Neural cell (in vitro differentiated cells): Measurements from ENCODE around the gene STARD7. TPM values are rescaled to one million over a fixed set of nuclear protein-coding genes. Genes with fewer than 3 reads are reported as not detected.

Experiments
- H2AFZ ChIP-seq: fragments of 200-600, 300-800 bp; sonication (generic), shearing (Covaris generic); 2 replicates; pipeline ENCODE4 v1.6.0; 2014; ENCODE audit warnings: low read depth, mild to moderate bottlenecking, antibody characterized with exemption, low read length, moderate library complexity
- H3F3A ChIP-seq: fragments of 200-600 bp; shearing (Covaris generic); 2 replicates; pipeline ENCODE4 v1.6.1; 2016; ENCODE audit warnings: mild to moderate bottlenecking, moderate library complexity, mixed read lengths, antibody characterized with exemption, low read length; ENCODE audit not compliant: insufficient read depth, poor library complexity, severe bottlenecking
- H3K27ac ChIP-seq: fragments of 200-600, 300-800 bp; sonication (generic), shearing (Covaris generic); 2 replicates; pipeline ENCODE4 v1.5.1; 2014; ENCODE audit warnings: mild to moderate bottlenecking, low read length, moderate library complexity
- H3K27me3 ChIP-seq: fragments of 300-800, 200-600 bp; sonication (generic), shearing (Covaris generic); 2 replicates; pipeline ENCODE4 v1.6.0; 2014; ENCODE audit warnings: mild to moderate bottlenecking, low read depth, low read length, moderate library complexity; ENCODE audit not compliant: insufficient read depth
- H3K36me3 ChIP-seq: fragments of 300-800, 200-600 bp; sonication (generic), shearing (Covaris generic); 2 replicates; pipeline ENCODE4 v1.5.1; 2014; ENCODE audit warnings: mild to moderate bottlenecking, antibody characterized with exemption, low read length, moderate library complexity; ENCODE audit not compliant: insufficient read depth
- H3K4me2 ChIP-seq: fragments of 300-800, 200-600 bp; sonication (generic), shearing (Covaris generic); 2 replicates; pipeline ENCODE4 v1.6.0; 2014; ENCODE audit warnings: mild to moderate bottlenecking, low read length
- H3K4me3 ChIP-seq: fragments of 300-800, 200-600 bp; sonication (generic), shearing (Covaris generic); 2 replicates; pipeline ENCODE4 v1.5.1; 2014; ENCODE audit warnings: mild to moderate bottlenecking, low read length, moderate library complexity
- H3K79me2 ChIP-seq: fragments of 200-600 bp; shearing (Covaris generic); replicated peaks from 2 replicates; pipeline ENCODE4 v1.6.0; 2014; ENCODE audit warnings: mild to moderate bottlenecking, low read length, moderate library complexity; ENCODE audit not compliant: insufficient read depth
- H3K9ac ChIP-seq: fragments of 300-800, 200-600 bp; sonication (generic), shearing (Covaris generic); 2 replicates; pipeline ENCODE4 v1.6.1; 2016; ENCODE audit warnings: mild to moderate bottlenecking, low read length, mixed read lengths
- H3K9me2 ChIP-seq: fragments of 200-600 bp; shearing (Covaris generic); 2 replicates; pipeline ENCODE4 v1.6.1; 2016; ENCODE audit warnings: mild to moderate bottlenecking, low read length, mixed read lengths; ENCODE audit not compliant: insufficient read depth
- H3K9me3 ChIP-seq: fragments of 200-600, 300-800 bp; sonication (generic), shearing (Covaris generic); 2 replicates; pipeline ENCODE4 v1.6.1; 2016; ENCODE audit warnings: mild to moderate bottlenecking, mixed run types, low read length, moderate library complexity, mixed read lengths
- H4K20me1 ChIP-seq: fragments of 200-600 bp; shearing (Covaris generic); 2 replicates; pipeline ENCODE4 v1.6.1; 2016; ENCODE audit warnings: mild to moderate bottlenecking, mixed run types; ENCODE audit not compliant: insufficient read depth
- EP300 ChIP-seq: fragments of 450-650 bp; conservative IDR thresholded peaks from 2 replicates; pipeline ENCODE4 v1.6.1; 2014; ENCODE audit warnings: antibody characterized with exemption, mild to moderate bottlenecking, moderate library complexity; ENCODE audit not compliant: poor library complexity, severe bottlenecking
- EZH2 ChIP-seq: fragments of 200-600, 300-800 bp; shearing (Covaris generic), sonication (generic); IDR thresholded peaks from 2 replicates; pipeline ENCODE4 v1.6.1; 2014; ENCODE audit warnings: antibody characterized with exemption, low read length, borderline replicate concordance, mild to moderate bottlenecking; ENCODE audit not compliant: insufficient read depth, poor library complexity, severe bottlenecking
- MXI1 ChIP-seq: fragments of 450-650 bp; conservative IDR thresholded peaks from 2 replicates; pipeline ENCODE4 v1.6.1; 2014; ENCODE audit warnings: antibody characterized with exemption, mild to moderate bottlenecking; ENCODE audit not compliant: poor library complexity, severe bottlenecking
- POLR2AphosphoS5 ChIP-seq: IDR thresholded peaks from 2 replicates; pipeline ENCODE4 v1.6.1; 2012
- RAD21 ChIP-seq: fragments of 450-650 bp; conservative IDR thresholded peaks from 2 replicates; pipeline ENCODE4 v1.6.1; 2014; ENCODE audit warnings: antibody characterized with exemption, mild to moderate bottlenecking, moderate library complexity
- SMC3 ChIP-seq: fragments of 450-650 bp; conservative IDR thresholded peaks from 2 replicates; pipeline ENCODE4 v1.6.1; 2014; ENCODE audit warnings: antibody characterized with exemption, mild to moderate bottlenecking, moderate library complexity; ENCODE audit not compliant: poor library complexity
- TAF1 ChIP-seq: IDR thresholded peaks from 2 replicates; pipeline ENCODE4 v1.6.1; 2012; ENCODE audit warnings: low read depth
- polyA plus RNA-seq: library from polyadenylated mRNA; depleted of rRNA; stranded (reverse); fragments of >200 nt; gene quantifications from 2 replicates; pipeline ENCODE4 v1.2.3, GENCODE V29; 2014
- TF ChIP-seq, protein P1 (sequence below): IDR thresholded peaks from 2 replicates; pipeline ENCODE4 v1.6.1; 2012; ENCODE audit warnings: borderline replicate concordance
- TF ChIP-seq, protein P2 (sequence below): fragments of 450-650 bp; IDR thresholded peaks from 2 replicates; pipeline ENCODE4 v1.5.1; 2014; ENCODE audit warnings: antibody characterized with exemption, mild to moderate bottlenecking, moderate library complexity; ENCODE audit not compliant: poor library complexity, severe bottlenecking

Gene STARD7
- polyA plus RNA-seq, 1 donor from 2014 or later: 155 TPM

DNA sequence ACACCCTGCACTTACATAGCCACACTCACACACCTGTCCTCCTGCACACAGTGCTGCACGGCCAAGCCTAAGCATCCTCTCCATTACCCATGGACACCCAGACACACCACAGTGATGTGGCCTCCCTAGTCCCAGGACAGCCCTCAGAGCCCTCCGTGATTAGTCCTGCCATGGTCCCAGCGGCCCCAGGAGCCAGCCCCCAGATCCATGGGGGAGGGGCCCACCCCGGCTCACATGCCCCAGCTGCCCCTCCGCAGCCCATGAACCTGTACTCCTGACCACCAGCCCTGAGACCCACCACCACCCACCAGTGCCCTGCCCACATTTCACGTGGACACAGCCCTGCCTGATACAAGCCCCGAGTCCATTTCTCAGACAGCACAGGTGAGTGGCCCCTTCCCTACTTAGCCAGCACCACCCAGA, 55.3 kb downstream of the STARD7 start:
- Histone ChIP-seq H3K9me3 (no peaks in the 10 kb centered on the region), H3K4me3 (no peak overlapping the region), H3K9me2 (no peaks in the 10 kb centered on the region), H3K9ac (no peak overlapping the region), H2AFZ (no peak overlapping the region), H3K79me2 (no peaks in the 10 kb centered on the region), H3K27ac (no peak overlapping the region), H3F3A (no peaks in the 10 kb centered on the region), H3K4me2 (no peak overlapping the region), H3K27me3 (no peaks in the 10 kb centered on the region), H3K36me3 (no peaks in the 10 kb centered on the region), H4K20me1 (no peaks in the 10 kb centered on the region)
- TF ChIP-seq POLR2AphosphoS5: no peak
- TF ChIP-seq, protein P1, sequence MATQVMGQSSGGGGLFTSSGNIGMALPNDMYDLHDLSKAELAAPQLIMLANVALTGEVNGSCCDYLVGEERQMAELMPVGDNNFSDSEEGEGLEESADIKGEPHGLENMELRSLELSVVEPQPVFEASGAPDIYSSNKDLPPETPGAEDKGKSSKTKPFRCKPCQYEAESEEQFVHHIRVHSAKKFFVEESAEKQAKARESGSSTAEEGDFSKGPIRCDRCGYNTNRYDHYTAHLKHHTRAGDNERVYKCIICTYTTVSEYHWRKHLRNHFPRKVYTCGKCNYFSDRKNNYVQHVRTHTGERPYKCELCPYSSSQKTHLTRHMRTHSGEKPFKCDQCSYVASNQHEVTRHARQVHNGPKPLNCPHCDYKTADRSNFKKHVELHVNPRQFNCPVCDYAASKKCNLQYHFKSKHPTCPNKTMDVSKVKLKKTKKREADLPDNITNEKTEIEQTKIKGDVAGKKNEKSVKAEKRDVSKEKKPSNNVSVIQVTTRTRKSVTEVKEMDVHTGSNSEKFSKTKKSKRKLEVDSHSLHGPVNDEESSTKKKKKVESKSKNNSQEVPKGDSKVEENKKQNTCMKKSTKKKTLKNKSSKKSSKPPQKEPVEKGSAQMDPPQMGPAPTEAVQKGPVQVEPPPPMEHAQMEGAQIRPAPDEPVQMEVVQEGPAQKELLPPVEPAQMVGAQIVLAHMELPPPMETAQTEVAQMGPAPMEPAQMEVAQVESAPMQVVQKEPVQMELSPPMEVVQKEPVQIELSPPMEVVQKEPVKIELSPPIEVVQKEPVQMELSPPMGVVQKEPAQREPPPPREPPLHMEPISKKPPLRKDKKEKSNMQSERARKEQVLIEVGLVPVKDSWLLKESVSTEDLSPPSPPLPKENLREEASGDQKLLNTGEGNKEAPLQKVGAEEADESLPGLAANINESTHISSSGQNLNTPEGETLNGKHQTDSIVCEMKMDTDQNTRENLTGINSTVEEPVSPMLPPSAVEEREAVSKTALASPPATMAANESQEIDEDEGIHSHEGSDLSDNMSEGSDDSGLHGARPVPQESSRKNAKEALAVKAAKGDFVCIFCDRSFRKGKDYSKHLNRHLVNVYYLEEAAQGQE: no peak
- TF ChIP-seq, protein P2, sequence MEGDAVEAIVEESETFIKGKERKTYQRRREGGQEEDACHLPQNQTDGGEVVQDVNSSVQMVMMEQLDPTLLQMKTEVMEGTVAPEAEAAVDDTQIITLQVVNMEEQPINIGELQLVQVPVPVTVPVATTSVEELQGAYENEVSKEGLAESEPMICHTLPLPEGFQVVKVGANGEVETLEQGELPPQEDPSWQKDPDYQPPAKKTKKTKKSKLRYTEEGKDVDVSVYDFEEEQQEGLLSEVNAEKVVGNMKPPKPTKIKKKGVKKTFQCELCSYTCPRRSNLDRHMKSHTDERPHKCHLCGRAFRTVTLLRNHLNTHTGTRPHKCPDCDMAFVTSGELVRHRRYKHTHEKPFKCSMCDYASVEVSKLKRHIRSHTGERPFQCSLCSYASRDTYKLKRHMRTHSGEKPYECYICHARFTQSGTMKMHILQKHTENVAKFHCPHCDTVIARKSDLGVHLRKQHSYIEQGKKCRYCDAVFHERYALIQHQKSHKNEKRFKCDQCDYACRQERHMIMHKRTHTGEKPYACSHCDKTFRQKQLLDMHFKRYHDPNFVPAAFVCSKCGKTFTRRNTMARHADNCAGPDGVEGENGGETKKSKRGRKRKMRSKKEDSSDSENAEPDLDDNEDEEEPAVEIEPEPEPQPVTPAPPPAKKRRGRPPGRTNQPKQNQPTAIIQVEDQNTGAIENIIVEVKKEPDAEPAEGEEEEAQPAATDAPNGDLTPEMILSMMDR: no peak
- no peak for TF ChIP-seq SMC3
- TF ChIP-seq RAD21: no peak
- TF ChIP-seq TAF1: no peak
- TF ChIP-seq MXI1: no peak
- TF ChIP-seq EZH2: no peak

DNA sequence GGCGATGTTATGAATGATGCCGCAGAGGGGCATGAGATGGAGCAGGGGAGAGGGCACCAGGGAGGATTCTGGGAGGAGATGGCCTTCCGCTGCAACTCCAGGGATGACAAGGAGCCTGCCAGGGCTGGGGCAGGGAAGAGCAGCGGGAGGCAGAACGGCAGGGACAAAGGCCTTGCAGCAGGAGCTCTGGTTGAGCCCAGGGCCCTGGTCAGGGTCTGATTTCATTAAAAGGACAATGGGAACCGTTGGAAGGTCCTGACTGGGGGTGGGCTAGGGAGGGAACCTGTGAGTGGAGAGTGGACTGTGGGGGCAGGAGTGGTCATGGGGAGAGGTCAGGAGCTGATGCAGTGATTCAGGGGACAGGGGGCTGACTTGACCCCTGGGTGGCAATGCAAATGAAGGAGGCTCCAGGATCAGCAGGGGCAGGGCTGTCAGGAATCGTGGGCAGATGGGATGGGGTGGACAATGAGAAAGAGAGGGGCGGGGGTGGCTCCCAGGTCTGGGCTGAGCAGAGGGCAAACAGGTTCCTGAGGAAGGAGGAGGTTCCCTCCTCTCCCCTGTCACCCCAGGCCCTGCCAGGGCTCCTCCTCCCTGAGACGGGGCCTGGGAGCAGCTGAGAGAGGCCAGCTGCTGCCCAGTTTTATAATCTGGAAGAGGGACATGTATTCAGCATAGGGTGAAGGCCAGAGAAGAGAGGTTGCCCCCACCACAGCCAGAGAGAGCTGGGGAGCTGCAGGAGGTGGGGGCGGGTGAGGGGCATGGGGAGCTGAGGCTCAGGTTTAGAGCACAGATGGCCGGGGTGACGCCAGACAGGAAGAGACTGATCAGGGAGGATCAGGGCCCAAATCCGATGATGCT, 56.1 kb downstream of the STARD7 start:
- no peaks in the 10 kb centered on the region for H3K9me3 ChIP-seq
- H4K20me1 ChIP-seq: no peaks in the 10 kb centered on the region
- H3K36me3 ChIP-seq: no peaks in the 10 kb centered on the region
- no peak overlapping the region for H3K4me2 ChIP-seq
- no peak overlapping the region for H3K4me3 ChIP-seq
- H3K9me2 ChIP-seq: no peaks in the 10 kb centered on the region
- H3F3A ChIP-seq: no peaks in the 10 kb centered on the region
- TF ChIP-seq RAD21 (no peak), POLR2AphosphoS5 (no peak), EZH2 (no peak), MXI1 (no peak), EP300 (no peak), TAF1 (no peak), SMC3 (no peak)
- TF ChIP-seq, protein P2: no peak
- TF ChIP-seq, protein P1: no peak
- H2AFZ ChIP-seq: no peak overlapping the region
- no peak overlapping the region for H3K9ac ChIP-seq
- no peak overlapping the region for H3K27ac ChIP-seq
- H3K27me3 ChIP-seq: no peaks in the 10 kb centered on the region
- no peaks in the 10 kb centered on the region for H3K79me2 ChIP-seq
